NB4 (cell line): ENCODE results near the gene CEMIP2.

ENCODE experiments used
- DNase-seq: peaks from one replicate; pipeline ENCODE4 v3.0.0; 2010; ENCODE audit warnings: low read depth
- H3K4me3 ChIP-seq: one replicate; pipeline ENCODE4 v1.5.1; 2011; ENCODE audit warnings: mild to moderate bottlenecking, low read depth, low read length, moderate library complexity
- MAX ChIP-seq: IDR thresholded peaks from 2 replicates; pipeline ENCODE4 v1.6.1; 2011; ENCODE audit warnings: low read depth, low read length
- MYC ChIP-seq: IDR thresholded peaks from 2 replicates; pipeline ENCODE4 v1.6.1; 2011; ENCODE audit warnings: low read depth, low read length
- POLR2A ChIP-seq: IDR thresholded peaks from 2 replicates; pipeline ENCODE4 v1.6.1; 2011; ENCODE audit warnings: mild to moderate bottlenecking; ENCODE audit not compliant: insufficient read length; ENCODE audit errors: extremely low read depth
- TF ChIP-seq, protein P1 (sequence below): IDR thresholded peaks from one replicate; pipeline ENCODE4 v1.5.1; 2012; ENCODE audit warnings: low read depth, low read length

CEMIP2 gene

GRCh38 chr9:71763832-71764231 lies 4.5 kb downstream of the CEMIP2 start:
- no peak overlapping the region for H3K4me3 ChIP-seq
- DNase-seq = no peak
- TF ChIP-seq MAX (no peak), MYC (no peak), POLR2A (no peak)
- TF ChIP-seq, protein P1, sequence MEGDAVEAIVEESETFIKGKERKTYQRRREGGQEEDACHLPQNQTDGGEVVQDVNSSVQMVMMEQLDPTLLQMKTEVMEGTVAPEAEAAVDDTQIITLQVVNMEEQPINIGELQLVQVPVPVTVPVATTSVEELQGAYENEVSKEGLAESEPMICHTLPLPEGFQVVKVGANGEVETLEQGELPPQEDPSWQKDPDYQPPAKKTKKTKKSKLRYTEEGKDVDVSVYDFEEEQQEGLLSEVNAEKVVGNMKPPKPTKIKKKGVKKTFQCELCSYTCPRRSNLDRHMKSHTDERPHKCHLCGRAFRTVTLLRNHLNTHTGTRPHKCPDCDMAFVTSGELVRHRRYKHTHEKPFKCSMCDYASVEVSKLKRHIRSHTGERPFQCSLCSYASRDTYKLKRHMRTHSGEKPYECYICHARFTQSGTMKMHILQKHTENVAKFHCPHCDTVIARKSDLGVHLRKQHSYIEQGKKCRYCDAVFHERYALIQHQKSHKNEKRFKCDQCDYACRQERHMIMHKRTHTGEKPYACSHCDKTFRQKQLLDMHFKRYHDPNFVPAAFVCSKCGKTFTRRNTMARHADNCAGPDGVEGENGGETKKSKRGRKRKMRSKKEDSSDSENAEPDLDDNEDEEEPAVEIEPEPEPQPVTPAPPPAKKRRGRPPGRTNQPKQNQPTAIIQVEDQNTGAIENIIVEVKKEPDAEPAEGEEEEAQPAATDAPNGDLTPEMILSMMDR = no peak

DNA sequence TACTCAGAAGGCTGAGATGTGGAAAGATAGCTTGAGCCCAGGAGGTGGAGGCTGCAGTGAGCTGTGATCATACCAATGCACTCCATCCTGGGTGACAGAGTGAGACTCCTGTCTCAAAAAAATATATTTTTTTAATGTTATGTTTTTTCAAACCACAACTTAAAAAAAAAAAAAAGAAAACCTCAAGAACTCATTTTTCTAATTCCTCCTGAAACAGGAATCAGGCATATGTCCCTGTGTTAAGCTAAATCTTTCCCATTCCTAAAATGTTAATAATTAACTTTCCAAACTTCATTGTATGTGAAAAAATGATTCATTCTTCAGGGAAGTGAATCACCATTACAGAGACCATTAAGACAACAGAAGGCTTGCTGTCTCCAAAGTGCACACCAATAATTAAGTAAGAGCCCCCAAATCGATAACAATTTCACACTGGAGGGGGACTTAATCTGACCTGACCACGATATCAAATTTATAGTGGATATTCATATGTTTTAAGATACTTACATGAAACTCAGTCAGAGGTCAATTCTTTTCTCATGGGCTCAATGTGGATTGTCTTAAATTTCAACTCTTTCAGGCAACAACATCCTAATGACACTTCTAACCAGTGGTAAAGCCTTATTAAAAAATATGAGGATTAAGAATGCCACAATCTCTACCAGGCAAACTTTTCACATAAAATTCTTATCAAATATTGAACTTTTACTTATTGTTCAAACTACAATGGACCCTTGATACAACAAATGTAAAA lies 5.2 kb downstream of the CEMIP2 start:
- DNase-seq = no peak
- no peak overlapping the region for H3K4me3 ChIP-seq
- TF ChIP-seq, protein P1 = no peak
- no peak for TF ChIP-seq MYC
- TF ChIP-seq POLR2A = no peak
- no peak for TF ChIP-seq MAX

GRCh38 chr9:71761938-71762353 lies 6.4 kb downstream of the CEMIP2 start:
- H3K4me3 ChIP-seq = no peak overlapping the region
- no peak for DNase-seq
- TF ChIP-seq MYC (no peak), POLR2A (no peak), MAX (no peak)
- TF ChIP-seq, protein P1 = no peak

- TF ChIP-seq, protein P1 = no peak
- TF ChIP-seq MYC = no peak
- TF ChIP-seq MAX = no peak
- no peak for TF ChIP-seq POLR2A
- no peak for DNase-seq
- no peak overlapping the region for H3K4me3 ChIP-seq
Measured at GRCh38 chr9:71760901-71761300, 7.4 kb downstream of the CEMIP2 start.

GRCh38 chr9:71758785-71759184 lies 9.5 kb downstream of the CEMIP2 start:
- no peak overlapping the region for H3K4me3 ChIP-seq
- no peak for DNase-seq
- TF ChIP-seq, protein P1 = no peak
- TF ChIP-seq MAX (no peak), MYC (no peak), POLR2A (no peak)
